HFF-Myc (cell line): ENCODE data around the gene PYGM.

Experiments
- DNase-seq: peaks from one replicate; pipeline ENCODE4 v3.0.0-alpha.2; 2011; ENCODE audit warnings: low read depth; ENCODE audit errors: extremely low read depth
- H3K4me3 ChIP-seq: replicated peaks from 2 replicates; pipeline ENCODE4 v1.5.1; 2011; ENCODE audit warnings: low read depth, mild to moderate bottlenecking, control low read depth, low read length
- CTCF ChIP-seq: IDR thresholded peaks from 2 replicates; pipeline ENCODE4 v1.5.1; 2012; ENCODE audit warnings: mild to moderate bottlenecking, low read depth, low read length, control low read depth; ENCODE audit errors: missing control alignments

Gene PYGM

DNA sequence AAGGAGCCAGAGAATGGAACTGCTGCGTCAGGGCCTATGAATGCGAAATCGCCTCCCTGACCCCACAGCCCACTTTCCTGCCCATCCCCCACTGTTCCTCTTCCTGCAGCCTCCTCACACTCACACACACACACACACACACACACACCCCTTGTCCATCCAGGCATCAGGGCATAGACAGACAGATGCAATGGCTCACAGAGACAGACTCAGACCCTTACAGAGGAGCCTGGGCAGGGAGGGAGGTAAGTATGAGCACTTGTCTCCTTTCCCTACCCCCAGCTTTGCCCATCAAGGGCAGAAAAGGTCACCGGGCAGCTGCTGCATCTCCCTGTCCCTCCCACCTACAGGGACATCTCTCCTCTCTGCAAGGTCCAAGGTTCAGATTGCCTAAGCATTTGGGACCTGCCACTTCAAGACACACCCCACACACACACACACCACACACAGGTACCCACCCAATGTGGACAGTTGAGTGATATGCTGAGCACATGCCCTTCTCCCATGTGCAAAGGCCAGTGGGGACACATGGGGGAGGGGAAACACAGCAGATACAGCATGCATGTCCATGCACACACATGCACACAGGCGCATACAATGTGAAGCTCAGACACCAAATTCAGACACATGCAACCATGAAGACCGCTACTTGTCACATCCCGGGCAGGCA is 34.8 kb downstream of the PYGM start:
- no peak for TF ChIP-seq CTCF
- H3K4me3 ChIP-seq: no peak overlapping the region
- DNase-seq: no peak

DNA sequence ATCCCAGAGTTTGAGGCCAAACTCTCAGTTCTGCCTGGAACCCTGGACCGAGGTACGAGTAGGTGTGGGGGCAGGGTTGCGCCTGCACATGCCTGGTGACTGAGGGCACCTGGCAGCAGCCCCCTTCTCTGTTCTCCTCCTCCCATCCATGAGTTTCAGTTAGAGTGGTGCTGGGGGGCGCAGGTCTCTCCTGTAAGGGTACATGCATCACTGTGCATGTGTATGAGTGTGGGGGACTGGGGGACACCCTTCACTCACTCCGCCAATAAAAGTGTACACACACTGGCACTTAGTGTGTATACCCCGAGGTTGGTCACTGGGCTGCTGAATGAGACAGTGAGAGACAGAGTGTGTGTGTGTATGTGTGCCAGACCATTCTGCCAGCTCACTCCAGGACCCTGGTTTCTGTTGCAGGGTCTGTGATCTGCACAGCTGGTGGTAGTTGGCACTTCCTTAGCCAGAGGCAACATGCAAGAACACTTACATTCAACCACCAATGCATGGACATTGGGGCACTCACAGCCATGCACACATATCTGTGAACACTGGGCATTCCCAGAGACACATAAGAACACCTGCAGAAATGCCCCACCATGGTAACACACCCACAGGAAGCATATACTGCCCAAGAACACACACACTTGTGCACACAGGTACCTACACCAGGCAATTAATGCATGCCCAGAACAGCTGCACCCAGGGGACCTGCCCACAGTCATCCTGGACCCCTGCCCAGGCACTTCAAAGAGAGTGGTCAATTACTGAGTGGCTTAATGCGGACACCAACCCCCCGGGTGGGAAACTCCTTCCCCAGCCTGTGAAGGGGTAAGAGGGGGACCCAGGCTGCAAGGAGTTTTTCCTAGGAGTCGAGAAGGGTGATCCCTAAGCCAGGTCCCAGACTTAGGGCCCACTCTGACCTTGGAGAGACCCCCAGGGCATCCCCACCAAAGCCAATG is 35.6 kb downstream of the PYGM start:
- no peak for TF ChIP-seq CTCF
- no peak overlapping the region for H3K4me3 ChIP-seq
- DNase-seq: no peak

DNA sequence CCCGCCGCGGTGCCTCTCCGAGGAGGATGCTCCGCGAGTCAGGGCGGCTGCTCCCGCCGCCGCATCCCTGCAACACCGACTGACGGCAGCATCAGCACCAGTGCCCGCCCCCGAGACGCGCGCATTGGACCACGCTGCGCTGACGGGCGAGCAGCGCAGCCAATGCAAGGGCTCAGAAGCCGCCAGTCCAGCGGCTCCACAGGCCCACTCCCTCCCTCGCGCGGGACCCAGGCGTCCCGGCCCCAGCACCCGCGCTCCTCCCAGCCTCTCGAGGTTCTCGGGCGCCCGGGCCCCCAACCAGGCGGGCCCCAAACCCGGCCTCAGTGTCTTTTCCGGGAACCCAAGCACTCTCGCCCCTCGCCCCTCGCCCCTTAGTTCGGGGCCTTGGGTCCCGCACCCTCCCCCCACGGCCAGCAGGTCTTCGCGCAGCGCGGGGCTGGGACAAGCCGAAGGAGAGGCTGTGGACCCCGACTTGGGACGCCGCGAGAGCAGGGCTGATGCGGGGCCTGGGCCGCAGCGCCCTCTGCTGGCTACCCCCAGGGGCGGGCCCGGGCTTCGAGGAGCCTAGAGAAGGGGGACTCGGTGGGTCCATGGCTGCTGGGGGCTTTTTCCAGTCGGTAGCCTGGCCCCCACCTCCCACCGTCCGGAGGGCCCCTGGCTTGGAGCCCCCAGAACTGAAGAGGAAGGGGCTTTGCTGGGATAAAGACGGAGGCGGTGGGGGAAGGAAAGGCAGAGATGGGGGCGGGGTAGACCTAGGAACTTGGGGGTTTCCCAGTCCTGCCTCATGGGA is 36.5 kb downstream of the PYGM start, which contains the start of gene NRXN2:
NRXN2 (minus strand) TSS at position 81 of the 790 bp plus-strand sequence. CDS start 9,498 bp downstream, outside the sequence.
- TF ChIP-seq CTCF: peak; percentile 97
- DNase-seq: peak; percentile 12
- peak within 1 kb of the TSS; percentile 48 for H3K4me3 ChIP-seq

DNA sequence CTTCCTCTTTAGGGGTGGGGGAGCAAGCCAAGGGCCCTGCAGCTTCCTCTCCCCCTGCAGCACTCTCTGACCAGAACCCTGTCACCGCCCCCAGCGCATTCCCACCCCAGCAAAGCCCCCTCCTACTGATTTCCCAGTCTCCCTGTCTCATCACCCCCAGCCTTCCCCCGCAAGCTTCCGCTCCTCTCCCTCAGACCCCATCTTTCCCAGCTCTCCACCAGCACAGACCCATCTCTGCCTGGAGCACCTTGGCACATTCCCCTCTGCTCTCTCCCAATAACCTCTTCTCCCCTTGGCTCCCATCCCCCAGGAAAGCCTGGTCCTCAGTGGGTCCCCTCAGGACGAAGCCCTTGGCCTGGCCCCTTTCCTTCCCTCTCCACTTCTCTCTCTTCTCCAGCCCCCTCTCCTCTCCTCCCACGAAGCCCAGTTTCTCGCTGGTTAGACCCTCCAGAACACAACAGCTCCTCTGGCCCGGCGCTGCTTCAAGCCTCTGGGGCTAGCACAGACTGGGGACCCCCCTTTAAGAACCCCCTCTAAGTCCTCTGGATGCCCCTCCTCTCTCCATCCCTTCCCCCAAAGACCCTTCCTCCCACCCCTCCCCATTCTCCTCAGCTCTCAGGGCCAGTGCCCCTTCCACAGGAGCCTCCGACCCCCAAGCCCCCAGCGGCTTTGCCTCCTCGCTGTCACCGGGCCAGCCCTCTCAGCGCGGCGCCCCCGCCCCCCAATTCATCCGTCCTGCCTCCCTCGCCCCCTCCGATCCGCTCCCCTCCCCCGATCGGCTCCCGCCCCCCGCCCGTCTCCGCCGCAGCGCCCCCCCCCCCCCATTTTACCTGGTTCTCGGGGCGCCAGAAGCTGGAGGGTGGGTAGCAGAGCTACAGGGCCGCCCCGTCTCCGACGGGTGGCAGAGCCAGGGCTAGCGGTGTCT is 37.4 kb downstream of the PYGM start:
- H3K4me3 ChIP-seq: no peak overlapping the region
- no peak for DNase-seq
- no peak for TF ChIP-seq CTCF

- DNase-seq: no peak
- no peak for TF ChIP-seq CTCF
- H3K4me3 ChIP-seq: no peak overlapping the region
These were observed 38.4 kb downstream of the PYGM start for GRCh38 chr11:64721359-64721699.
